WI38 (cell line): ENCODE measurements around the gene FADS6.

ENCODE experiments used
- H3K4me3 ChIP-seq: 2 replicates; pipeline ENCODE4 v1.5.1; 2011; ENCODE audit warnings: low read depth, mild to moderate bottlenecking, control low read depth, low read length
- CTCF ChIP-seq: IDR thresholded peaks from 2 replicates; pipeline ENCODE4 v1.5.1; 2012; ENCODE audit warnings: low read depth, mild to moderate bottlenecking, control low read depth, low read length

The FADS6 gene

DNA sequence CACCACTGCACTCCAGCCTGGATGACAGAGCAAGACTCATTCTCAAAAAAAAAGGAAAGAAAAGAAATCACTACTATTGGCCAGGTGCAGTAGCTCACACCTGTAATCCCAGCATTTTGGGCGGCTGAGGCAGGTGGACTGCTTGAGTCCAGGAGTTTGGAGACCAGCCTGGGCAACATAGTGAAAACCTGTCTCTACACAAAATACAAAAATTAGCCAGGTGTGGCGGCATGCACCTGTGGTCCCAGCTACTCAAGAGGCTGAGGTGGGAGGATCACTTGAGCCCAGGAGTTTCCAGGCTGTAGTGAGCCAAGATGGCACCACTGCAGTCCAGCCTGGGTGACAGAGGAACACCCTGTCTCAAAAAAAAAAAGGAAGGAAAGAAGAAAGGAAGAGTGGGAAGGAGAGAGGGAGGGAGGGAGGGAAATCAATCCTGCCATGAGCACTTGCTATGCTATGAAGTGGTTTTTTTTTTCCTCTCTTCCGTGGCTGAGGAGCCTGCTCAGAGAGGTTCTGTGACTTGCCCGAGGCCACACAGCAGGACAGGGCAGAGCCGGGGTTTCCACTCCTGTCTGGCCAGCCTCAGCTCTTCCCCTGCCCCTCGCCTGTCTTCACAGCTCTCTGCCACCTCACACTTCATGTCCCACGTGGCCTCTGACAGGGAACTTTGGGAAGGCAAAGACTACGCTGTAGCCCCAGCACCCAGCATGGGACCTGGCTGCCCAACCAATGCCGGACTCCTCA lies 44.6 kb downstream of the FADS6 start:
- H3K4me3 ChIP-seq = no peak overlapping the region
- TF ChIP-seq CTCF = no peak

GRCh38 chr17:74846621-74847020 lies 46.8 kb downstream of the FADS6 start:
- no peak overlapping the region for H3K4me3 ChIP-seq
- no peak for TF ChIP-seq CTCF

GRCh38 chr17:74843352-74843627 lies 50.1 kb downstream of the FADS6 start:
- no peak for TF ChIP-seq CTCF
- H3K4me3 ChIP-seq = no peak overlapping the region

- peak; percentile 39 for TF ChIP-seq CTCF
- peak overlapping the region; percentile 47; the same call in 1 of the 2 replicates for H3K4me3 ChIP-seq
Observed at GRCh38 chr17:74842599-74843351, 50.7 kb downstream of the FADS6 start.

DNA sequence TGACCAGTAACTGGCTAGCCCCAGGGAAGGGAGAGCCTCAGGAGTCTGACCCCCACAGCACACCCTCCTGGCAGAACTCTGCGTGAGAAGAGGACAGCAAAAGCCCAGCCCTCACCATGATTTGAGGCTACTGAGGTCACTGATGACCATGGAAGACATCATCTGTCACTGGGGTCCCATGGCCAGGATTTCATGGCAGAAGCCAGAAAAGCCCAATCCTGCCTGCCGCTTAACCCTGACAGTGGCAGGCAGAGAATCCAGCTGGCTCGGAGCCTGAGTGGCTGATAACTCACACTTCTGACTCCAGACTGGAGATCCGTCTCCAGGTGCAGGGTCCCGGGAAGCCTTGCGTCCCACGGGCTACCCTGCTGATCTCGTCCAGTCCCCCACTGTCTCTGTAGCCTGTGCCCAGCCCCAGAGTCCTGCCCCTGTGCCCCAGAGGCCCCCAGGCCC lies 51.3 kb downstream of the FADS6 start:
- H3K4me3 ChIP-seq = no peak overlapping the region
- no peak for TF ChIP-seq CTCF

GRCh38 chr17:74840989-74841666 lies 52.3 kb downstream of the FADS6 start:
- TF ChIP-seq CTCF = no peak
- H3K4me3 ChIP-seq = no peak overlapping the region
